ENCODE results near the gene OSBPL8. TPM values are rescaled to one million over a fixed set of nuclear protein-coding genes. Genes with fewer than 3 reads are reported as not detected.

The OSBPL8 gene
- total and polyA plus RNA-seq, 9 of the 15 experiments (the other 6 are each of a cell fraction or from before 2014, with no cell fraction given) = 17.4 to 82.7 (median 42.8) TPM

DNA sequence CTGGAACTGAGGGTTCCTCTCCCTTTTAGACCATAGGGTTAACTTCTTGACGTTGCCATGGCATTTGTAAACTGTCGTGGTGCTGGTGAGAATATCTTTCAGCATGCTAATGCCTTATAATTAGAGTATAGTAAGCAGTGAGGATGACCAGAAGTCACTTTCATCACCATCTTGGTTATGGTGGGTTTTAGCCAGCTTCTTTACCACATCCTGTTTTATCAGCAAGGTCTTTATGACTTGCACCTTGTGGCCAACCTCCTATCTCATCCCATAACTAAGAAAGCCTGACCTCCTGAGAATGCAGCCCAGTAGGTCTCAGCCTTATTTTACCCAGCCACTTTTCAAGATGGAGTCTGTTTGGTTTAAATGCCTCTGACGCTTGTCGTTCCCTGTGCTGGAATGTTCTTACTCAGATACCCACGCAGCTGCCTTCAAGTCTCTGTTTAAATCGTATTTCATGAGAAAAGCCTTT lies 255.5 kb downstream of the OSBPL8 start (continued):
- TF ChIP-seq, protein P1, sequence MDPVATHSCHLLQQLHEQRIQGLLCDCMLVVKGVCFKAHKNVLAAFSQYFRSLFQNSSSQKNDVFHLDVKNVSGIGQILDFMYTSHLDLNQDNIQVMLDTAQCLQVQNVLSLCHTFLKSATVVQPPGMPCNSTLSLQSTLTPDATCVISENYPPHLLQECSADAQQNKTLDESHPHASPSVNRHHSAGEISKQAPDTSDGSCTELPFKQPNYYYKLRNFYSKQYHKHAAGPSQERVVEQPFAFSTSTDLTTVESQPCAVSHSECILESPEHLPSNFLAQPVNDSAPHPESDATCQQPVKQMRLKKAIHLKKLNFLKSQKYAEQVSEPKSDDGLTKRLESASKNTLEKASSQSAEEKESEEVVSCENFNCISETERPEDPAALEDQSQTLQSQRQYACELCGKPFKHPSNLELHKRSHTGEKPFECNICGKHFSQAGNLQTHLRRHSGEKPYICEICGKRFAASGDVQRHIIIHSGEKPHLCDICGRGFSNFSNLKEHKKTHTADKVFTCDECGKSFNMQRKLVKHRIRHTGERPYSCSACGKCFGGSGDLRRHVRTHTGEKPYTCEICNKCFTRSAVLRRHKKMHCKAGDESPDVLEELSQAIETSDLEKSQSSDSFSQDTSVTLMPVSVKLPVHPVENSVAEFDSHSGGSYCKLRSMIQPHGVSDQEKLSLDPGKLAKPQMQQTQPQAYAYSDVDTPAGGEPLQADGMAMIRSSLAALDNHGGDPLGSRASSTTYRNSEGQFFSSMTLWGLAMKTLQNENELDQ (CRISPR knock-in tag; IDR thresholded peaks at IDR 0.05; ENCODE audit: borderline replicate concordance) = no peak
- TF ChIP-seq ZBTB7A (IDR thresholded peaks at IDR 0.05; ENCODE audit: borderline replicate concordance, control insufficient read depth, low read depth, low read length) = no peak
- no peak for TF ChIP-seq ETS2 (tag; IDR thresholded peaks at IDR 0.05; ENCODE audit: borderline replicate concordance, poor library complexity, severe bottlenecking)
- TF ChIP-seq, protein P2, sequence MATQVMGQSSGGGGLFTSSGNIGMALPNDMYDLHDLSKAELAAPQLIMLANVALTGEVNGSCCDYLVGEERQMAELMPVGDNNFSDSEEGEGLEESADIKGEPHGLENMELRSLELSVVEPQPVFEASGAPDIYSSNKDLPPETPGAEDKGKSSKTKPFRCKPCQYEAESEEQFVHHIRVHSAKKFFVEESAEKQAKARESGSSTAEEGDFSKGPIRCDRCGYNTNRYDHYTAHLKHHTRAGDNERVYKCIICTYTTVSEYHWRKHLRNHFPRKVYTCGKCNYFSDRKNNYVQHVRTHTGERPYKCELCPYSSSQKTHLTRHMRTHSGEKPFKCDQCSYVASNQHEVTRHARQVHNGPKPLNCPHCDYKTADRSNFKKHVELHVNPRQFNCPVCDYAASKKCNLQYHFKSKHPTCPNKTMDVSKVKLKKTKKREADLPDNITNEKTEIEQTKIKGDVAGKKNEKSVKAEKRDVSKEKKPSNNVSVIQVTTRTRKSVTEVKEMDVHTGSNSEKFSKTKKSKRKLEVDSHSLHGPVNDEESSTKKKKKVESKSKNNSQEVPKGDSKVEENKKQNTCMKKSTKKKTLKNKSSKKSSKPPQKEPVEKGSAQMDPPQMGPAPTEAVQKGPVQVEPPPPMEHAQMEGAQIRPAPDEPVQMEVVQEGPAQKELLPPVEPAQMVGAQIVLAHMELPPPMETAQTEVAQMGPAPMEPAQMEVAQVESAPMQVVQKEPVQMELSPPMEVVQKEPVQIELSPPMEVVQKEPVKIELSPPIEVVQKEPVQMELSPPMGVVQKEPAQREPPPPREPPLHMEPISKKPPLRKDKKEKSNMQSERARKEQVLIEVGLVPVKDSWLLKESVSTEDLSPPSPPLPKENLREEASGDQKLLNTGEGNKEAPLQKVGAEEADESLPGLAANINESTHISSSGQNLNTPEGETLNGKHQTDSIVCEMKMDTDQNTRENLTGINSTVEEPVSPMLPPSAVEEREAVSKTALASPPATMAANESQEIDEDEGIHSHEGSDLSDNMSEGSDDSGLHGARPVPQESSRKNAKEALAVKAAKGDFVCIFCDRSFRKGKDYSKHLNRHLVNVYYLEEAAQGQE (IDR thresholded peaks at IDR 0.05; ENCODE audit: borderline replicate concordance) = no peak
- TF ChIP-seq, protein P2 (CRISPR knock-in tag; IDR thresholded peaks at IDR 0.05; ENCODE audit: low read depth) = no peak
- no peak for TF ChIP-seq RBM15 (IDR thresholded peaks at IDR 0.05; ENCODE audit: insufficient read depth, low read length)
- no peak for TF ChIP-seq NUFIP1 (IDR thresholded peaks at IDR 0.05; ENCODE audit: partially characterized antibody)
- no peak for TF ChIP-seq ZNF263 (CRISPR knock-in tag; IDR thresholded peaks at IDR 0.05; ENCODE audit: borderline replicate concordance)
- no peak for TF ChIP-seq JUNB (CRISPR knock-in tag; conservative IDR thresholded peaks at IDR 0.05)
- no peak for TF ChIP-seq KLF10 (CRISPR knock-in tag; IDR thresholded peaks at IDR 0.05)
- TF ChIP-seq CTBP1 (IDR thresholded peaks at IDR 0.05; ENCODE audit: borderline replicate concordance) = no peak
- no peak for TF ChIP-seq CBX1 (IDR thresholded peaks at IDR 0.05; ENCODE audit: low read depth)
- no peak for TF ChIP-seq DPF2 (IDR thresholded peaks at IDR 0.05)
- no peak for TF ChIP-seq CC2D1A (IDR thresholded peaks at IDR 0.05)
- TF ChIP-seq FUS (optimal IDR thresholded peaks at IDR 0.05; ENCODE audit: low read depth, low read length) = no peak
- TF ChIP-seq NBN (IDR thresholded peaks at IDR 0.05; ENCODE audit: low read depth) = no peak
- TF ChIP-seq, protein P3, sequence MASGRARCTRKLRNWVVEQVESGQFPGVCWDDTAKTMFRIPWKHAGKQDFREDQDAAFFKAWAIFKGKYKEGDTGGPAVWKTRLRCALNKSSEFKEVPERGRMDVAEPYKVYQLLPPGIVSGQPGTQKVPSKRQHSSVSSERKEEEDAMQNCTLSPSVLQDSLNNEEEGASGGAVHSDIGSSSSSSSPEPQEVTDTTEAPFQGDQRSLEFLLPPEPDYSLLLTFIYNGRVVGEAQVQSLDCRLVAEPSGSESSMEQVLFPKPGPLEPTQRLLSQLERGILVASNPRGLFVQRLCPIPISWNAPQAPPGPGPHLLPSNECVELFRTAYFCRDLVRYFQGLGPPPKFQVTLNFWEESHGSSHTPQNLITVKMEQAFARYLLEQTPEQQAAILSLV (tag; IDR thresholded peaks at IDR 0.05) = peak; percentile 83
- TF ChIP-seq CREM (IDR thresholded peaks at IDR 0.05; ENCODE audit: low read depth) = no peak
- no peak for TF ChIP-seq NR4A1 (CRISPR knock-in tag; IDR thresholded peaks at IDR 0.05)
- peak; percentile 91 for TF ChIP-seq NR4A1 (tag; IDR thresholded peaks at IDR 0.05)
- TF ChIP-seq MCM3 (IDR thresholded peaks at IDR 0.05) = no peak
